Lower leg skin (tissue), 4 donors: ENCODE results near the gene CD300LB. TPM values are rescaled to one million over a fixed set of nuclear protein-coding genes. Genes with fewer than 3 reads are reported as not detected.
"Not testable (repeated sequence)": the region's sequence is repeated elsewhere in the genome, so short reads cannot be mapped to it uniquely, and the experiment has no call there.

Experiments
- DNase-seq, 2 donors: peaks; one replicate each; pipeline ENCODE4 v3.0.0-alpha.2; 2019; ENCODE audit warnings: low spot score in 2 of 2
- H3K4me3 ChIP-seq: fragments of 200-600 bp; sonication (generic); 2 replicates; pipeline ENCODE4 v1.5.1; 2017; ENCODE audit warnings: mild to moderate bottlenecking, low read depth; ENCODE audit not compliant: poor library complexity, severe bottlenecking
- POLR2A ChIP-seq, 2 donors: fragments of 450-650 bp; IDR thresholded peaks; one replicate each; pipeline ENCODE4 v1.6.1; 2016 to 2017; ENCODE audit warnings: antibody characterized with exemption in 2 of 2, mild to moderate bottlenecking in 1 of 2, moderate library complexity in 1 of 2
- WGBS, 2 donors: methylation state at CpG; one replicate each; pipeline ENCODE4 v1.1.5; 2018; 5-methylcytosine and 5-hydroxymethylcytosine counted together
- intact Hi-C: fragments of 100-400 bp; cut with DNase I; formaldehyde crosslinking; loops from one replicate; pipeline ENCODE4 v1.15.0; 2023; ENCODE audit warnings: low total_unique reads
- total RNA-seq, 4 donors: library from RNA; depleted of rRNA; stranded (reverse); fragments of >200 nt; gene quantifications; one replicate each; pipeline ENCODE4 v1.1.0, GENCODE V29; 2016
- TF ChIP-seq, protein P1 (sequence below), 3 donors: fragments of 450-650 bp; IDR thresholded peaks; one replicate each; pipeline ENCODE4 v1.5.1; 2016; ENCODE audit warnings: antibody characterized with exemption in 3 of 3, mild to moderate bottlenecking in 3 of 3, moderate library complexity in 2 of 3

The CD300LB gene
- total RNA-seq = 1 to 10 TPM in 1 of 4 donors, under 1 TPM in 2, not detected in 1; 0.12 to 1.3 (median 0.55) TPM

- TF ChIP-seq, protein P1, sequence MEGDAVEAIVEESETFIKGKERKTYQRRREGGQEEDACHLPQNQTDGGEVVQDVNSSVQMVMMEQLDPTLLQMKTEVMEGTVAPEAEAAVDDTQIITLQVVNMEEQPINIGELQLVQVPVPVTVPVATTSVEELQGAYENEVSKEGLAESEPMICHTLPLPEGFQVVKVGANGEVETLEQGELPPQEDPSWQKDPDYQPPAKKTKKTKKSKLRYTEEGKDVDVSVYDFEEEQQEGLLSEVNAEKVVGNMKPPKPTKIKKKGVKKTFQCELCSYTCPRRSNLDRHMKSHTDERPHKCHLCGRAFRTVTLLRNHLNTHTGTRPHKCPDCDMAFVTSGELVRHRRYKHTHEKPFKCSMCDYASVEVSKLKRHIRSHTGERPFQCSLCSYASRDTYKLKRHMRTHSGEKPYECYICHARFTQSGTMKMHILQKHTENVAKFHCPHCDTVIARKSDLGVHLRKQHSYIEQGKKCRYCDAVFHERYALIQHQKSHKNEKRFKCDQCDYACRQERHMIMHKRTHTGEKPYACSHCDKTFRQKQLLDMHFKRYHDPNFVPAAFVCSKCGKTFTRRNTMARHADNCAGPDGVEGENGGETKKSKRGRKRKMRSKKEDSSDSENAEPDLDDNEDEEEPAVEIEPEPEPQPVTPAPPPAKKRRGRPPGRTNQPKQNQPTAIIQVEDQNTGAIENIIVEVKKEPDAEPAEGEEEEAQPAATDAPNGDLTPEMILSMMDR (IDR thresholded peaks at IDR 0.05) = no peak
- TF ChIP-seq POLR2A (IDR thresholded peaks at IDR 0.05) = no peak
- no peak within 1 kb of the TSS for H3K4me3 ChIP-seq
- 55 to 65% methylated on average over 10 of the region's 10 CpGs for WGBS, 2 donors
- intact Hi-C loops = no loop called here
- peak in 1 of 2 donors; percentile 50 for DNase-seq
Observed at GRCh38 chr17:74531231-74531761, at the start of gene CD300LB. Gene CD300LB, minus strand, starts transcription at chr17:74531475. Its CDS starts 125 bp downstream, at chr17:74531350.

- TF ChIP-seq, protein P1 (IDR thresholded peaks at IDR 0.05) = no peak
- TF ChIP-seq POLR2A (IDR thresholded peaks at IDR 0.05) = no peak
- intact Hi-C loops = no loop called here
- DNase-seq = no peak
- 67 to 68% methylated on average over 7 of the region's 7 CpGs for WGBS, 2 donors
- H3K4me3 ChIP-seq = no peak overlapping the region
Observed at GRCh38 chr17:74579900-74580299, 48.6 kb upstream of the CD300LB start.

DNA sequence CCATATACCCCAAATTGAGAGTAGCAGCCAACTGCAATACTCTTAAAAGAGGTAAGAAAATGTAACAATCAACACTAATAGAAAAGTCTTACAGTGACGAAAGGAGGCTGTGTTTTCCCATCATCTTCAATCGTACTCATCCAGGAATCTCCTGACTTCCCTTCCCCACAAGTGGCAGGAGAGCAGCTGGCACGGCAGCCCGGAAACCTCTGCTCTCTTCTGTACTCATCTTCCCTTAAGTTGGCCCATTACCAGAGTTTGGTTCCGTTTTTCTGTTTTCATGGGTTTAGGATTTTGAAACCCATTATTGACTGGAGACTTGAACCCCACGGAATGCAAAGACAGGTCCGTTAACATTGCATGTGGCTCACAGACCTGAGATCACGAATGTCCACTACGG is 47.7 kb upstream of the CD300LB start:
- intact Hi-C loops = no loop called here
- DNase-seq = no peak
- WGBS, 2 donors = 82 to 84% methylated on average over 9 of the region's 9 CpGs
- no peak for TF ChIP-seq POLR2A (IDR thresholded peaks at IDR 0.05)
- TF ChIP-seq, protein P1 (IDR thresholded peaks at IDR 0.05) = no peak
- no peak overlapping the region for H3K4me3 ChIP-seq

DNA sequence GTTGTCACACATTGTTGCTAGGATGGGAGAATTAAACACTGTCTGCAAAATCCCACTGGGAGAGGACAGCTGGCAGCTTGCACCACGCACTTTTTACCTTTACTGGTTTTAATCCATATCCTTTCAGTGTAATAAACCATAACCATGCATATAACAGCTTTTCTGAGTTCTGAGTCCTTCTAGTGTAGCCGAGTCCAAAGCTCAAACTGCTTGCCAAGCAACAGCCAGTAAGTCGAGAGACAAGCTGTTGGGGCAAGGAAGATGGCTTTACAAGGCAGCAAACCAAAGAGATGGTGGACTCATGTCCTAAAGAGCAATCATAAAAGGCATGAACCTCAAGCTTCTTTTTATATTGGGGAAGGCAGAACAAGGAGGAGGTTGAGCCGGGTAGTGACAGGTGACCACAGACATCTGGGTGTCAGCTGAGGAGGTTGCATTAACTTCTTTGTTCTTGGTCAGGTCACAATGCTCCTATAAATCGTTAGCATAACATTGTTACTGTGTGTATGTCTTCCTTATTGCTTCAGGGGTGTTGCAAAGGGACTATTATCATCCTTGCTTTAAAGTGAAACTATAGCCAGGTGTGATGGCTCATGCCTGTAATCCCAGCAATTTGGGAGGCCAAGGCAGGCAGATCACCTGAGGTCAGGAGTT is 43.3 kb upstream of the CD300LB start:
- intact Hi-C loops = no loop called here
- 60 to 70% methylated on average over 5 of the region's 5 CpGs for WGBS, 2 donors

GRCh38 chr17:74573635-74574034 is 42.4 kb upstream of the CD300LB start:
- DNase-seq, intact Hi-C loops: not testable (repeated sequence)

More for the DNA sequence above, 43.3 kb upstream of the CD300LB start:
- no peak for TF ChIP-seq POLR2A (IDR thresholded peaks at IDR 0.05)
- TF ChIP-seq, protein P1 (IDR thresholded peaks at IDR 0.05) = no peak
- DNase-seq = no peak
- H3K4me3 ChIP-seq = no peak overlapping the region

GRCh38 chr17:74573169-74573568 is 41.9 kb upstream of the CD300LB start:
- WGBS, 2 donors = 75 to 83% methylated on average over 3 of the region's 3 CpGs
- H3K4me3 ChIP-seq = no peak overlapping the region
- intact Hi-C loops = no loop called here
- TF ChIP-seq POLR2A (IDR thresholded peaks at IDR 0.05) = no peak
- TF ChIP-seq, protein P1 (IDR thresholded peaks at IDR 0.05) = no peak
- DNase-seq = no peak

More at GRCh38 chr17:74573635-74574034, 42.4 kb upstream of the CD300LB start:
- H3K4me3 ChIP-seq = not testable (repeated sequence)
